Activated CD4-positive, alpha-beta T cell treated with anti-CD3 and anti-CD28 coated beads, Interleukin-2, amount 50 U/mL, for 24 hours (primary cell): ENCODE data around the gene LILRA6.
"Not testable (repeated sequence)": the region's sequence is repeated elsewhere in the genome, so short reads cannot be mapped to it uniquely, and the experiment has no call there.

Experiments used
- DNase-seq, 2 donors: peaks; one replicate each; pipeline ENCODE4 v3.0.0-alpha.2; 2020; ENCODE audit warnings: low read depth in 1 of 2, low spot score in 1 of 2

Gene LILRA6

DNA sequence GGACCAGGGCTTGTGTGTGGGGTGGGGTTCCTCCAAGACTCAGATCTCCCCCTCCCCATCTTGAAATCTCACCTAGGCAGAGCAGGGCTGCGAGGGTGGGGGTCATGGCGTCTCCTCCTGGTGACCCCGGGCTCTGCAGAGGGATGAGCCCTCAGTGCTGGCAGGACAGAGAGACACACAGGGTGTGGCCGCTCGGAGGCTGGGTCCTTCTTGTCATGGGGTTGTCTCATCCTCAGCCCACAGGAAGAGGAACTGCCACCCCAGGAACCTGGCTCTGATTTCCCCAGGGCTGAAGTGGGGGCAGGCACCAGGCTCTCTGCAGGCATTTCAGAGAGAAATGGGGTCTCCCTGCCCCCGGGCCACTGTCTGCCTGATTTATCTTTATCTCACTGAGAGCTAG lies at the start of gene LILRA6:
TSS of gene LILRA6 (minus strand) at position 145 of the 400 bp plus-strand sequence.
- not testable (repeated sequence) for DNase-seq

DNA sequence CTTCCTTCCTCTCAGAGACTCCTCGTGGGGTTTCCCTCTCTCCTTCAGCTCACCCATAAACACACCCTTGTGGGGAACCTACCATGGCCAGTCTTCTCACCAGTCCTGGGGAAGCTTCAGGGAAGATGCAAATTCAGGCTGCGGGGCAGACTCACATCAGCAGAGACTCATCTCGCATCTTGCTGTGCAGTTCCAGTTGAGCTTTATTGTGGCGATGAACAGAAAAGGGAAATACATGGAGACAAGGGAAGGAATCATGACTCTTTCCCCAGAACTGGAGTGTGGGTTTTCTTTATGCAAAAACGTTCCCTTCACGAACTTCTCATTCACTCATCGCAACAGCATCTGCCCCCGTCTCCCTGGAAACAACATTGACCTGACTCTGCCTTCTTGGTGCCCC lies 46.6 kb upstream of the LILRA6 start:
- not testable (repeated sequence) for DNase-seq

DNA sequence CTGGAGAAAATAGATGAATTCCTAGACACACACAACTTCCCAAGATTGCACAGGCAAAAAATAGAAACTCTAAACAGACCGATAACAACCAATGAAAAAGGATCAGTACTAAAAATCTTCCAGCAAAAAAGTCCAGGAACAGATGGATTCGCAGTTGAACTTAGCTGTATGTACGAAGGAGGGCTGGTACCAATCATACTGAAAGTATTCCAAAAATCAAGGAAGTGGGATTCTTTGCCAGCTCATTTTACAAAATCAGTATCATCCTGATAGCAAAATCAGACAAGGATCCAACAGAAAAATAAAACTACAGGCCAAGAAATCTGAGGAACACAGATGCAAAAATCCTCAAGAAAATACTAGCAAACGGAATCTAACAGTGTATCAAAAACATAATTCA lies 44.9 kb upstream of the LILRA6 start:
- no peak for DNase-seq

DNA sequence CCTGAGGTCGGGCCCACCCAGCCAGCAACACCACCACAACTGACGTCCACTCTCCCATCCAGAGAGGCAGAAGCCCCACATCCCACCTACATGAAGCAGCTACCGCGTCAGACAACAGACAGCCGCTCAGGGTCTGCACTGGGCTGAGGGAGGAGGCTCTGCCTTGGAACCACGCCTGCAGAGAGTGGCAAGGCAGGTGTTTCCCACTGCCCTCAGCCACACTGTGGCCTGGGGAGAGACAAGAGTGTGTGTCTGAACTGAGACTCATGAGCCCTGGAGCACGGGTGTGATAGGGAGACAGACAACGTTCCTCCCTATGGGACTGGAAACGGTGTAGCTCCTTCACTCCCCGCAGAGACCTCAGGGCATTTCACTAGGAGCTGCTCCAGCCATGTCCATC lies 43.7 kb upstream of the LILRA6 start:
- DNase-seq: not testable (repeated sequence)

DNA sequence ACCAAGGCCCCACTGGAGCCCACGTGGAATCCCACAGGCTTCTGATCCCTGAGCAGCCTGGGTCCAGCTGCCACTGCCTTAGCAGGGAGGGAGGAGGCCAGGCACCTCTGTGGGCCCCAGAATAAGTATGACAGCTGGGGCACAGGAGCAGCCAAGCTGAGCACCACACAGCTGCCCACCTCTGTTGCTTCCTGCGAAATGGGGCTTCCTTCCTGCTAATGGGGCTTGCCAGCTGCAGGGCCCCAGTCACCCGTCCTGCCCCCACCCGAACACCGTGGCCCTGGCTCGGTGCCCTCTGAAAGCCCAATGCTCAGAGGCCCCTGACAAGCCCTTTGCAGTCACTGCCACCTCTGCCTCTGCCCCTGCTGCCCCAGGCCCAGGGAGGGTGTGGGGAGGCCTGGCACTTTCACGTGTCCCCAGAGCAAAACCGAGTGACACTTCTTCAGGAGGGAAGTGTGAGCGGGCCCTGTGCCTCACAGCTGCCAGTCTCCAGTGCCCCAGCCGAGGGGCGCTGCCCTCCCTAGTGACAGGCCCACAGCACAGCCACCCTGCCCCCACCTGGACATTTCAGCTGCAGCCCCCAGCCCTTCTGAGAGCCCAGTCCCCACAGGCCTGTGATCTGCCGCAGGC lies 43.0 kb upstream of the LILRA6 start:
- not testable (repeated sequence) for DNase-seq

DNA sequence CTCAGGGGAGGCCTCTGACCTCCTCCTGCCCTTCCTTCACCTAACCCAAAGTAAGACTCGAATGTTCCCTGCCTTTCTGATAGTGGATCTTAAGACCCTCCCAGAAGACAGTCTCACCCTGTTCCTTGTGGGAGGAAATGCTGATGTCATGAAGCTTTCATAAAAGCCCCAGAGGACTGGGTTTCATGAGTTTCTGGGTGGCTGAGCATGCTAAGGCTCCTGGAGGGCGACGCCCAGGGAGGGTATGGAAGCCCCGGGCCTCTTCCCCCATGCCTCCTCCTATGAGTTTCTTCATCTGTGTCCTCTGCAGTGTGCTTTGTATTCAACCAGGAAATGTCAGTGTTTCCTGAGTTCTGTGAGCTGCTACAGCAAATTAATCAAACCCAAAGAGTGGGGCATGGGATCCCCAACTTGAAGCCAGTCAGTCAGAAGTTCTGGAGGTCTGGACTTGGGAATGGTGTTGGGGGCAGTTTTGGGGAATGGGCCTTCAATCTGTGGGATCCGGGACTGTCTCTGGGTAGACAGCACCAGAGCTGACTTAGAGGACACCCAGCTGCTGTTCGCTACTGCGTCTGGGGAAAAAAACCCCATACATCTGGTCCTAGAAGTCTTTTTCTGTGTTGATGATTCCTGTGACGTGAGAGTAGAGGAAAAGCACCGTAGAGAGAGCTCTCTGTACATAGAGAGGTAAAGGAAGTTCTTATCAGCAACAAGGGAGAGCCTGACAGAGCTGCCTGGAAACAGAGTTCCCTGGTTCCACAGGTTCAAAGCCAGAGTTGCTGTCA lies 40.3 kb upstream of the LILRA6 start:
- DNase-seq: no peak

DNA sequence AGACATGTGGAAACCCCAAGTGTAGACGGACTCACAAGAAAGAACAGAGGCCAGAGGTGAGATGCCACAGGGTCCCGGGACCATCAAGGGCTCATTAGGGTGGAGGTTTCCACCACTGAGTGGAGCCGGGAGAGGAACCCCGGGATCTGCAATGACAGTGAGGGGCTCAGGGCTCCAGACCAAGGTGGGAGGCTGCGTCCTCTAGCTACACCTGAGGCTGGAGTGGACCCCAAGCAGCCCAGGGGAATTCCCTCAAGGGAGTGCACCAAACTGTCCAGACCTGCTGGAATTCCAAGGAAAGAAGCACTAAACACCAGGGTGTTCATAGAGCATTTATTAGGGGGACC lies 39.1 kb upstream of the LILRA6 start:
- not testable (repeated sequence) for DNase-seq

DNA sequence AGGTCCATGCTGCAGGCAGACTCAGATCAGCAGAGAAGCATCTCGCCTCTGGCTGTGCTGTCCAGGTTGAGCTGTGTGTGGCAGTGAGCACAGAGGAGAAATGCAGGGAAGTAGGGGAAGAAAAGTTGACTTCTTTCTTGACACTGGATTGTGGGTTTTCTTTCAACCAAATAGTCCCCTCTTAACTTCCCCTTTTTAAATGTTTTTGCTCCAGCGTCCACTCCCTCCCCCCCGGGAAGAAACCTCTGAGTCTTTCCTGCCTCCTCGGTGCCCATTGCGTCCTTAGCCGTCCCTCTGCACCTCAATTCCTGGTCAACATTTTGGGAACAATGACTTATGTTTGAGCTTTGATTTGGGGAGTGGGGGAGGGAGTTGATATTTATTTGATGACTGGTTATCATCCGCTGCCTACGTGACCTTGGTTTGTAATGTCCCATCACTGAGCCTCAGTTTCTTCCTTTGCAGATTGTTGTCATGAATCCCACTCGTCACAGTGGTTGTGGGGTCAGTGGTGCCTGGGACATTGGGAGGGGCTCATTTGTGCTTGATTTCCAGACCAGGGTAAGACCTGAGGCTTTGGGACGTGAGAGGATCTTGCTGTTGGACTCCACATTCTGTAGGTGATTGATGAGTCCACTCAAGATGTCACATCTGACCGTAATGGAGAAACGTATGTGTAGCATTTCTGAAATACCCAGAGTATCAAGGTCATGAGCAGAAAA lies 38.6 kb upstream of the LILRA6 start, which contains the start of gene LILRB2:
TSS of gene LILRB2 (minus strand) at position 104 of the 722 bp plus-strand sequence. CDS start 614 bp downstream, outside the sequence.
- DNase-seq: no peak

DNA sequence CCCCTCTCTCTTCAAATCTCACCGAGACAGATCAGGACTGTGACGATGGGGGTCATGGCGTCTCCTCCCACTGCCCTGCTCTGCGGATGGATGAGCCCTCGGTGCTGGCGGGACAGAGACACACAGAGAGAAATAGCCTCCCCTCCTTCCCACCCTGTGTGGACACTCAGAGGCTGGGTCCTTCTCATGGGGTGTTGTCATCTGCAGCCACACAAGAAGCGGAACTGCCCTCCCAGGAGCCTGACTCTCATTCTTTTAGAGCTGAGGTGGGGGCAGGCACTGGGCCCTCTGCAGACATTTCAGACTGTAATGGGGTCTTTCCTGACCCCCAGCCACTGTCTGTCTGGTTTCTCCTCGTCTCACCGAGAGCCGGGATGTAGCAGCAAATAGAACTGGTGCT lies 37.9 kb upstream of the LILRA6 start:
- not testable (repeated sequence) for DNase-seq

DNA sequence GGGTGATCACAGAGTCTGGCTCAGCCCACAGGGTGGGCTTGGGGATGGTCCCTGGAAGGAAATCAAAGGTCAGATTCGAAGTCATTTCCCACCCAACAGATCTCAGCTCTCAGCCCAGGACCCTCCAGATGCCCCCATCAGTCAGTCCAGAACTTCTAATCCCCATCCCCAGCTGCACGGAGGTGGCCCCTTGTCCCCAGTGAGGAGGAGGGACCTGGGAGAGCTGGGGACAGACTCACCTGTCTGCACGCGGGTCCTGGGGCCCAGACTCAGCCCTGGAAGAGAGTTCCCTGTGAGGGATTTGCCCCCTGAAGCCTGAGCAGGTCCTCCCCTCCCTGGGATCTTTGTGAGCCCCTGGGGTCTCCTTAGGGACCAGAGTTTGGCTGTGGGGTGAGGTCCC lies 37.4 kb upstream of the LILRA6 start:
- not testable (repeated sequence) for DNase-seq

DNA sequence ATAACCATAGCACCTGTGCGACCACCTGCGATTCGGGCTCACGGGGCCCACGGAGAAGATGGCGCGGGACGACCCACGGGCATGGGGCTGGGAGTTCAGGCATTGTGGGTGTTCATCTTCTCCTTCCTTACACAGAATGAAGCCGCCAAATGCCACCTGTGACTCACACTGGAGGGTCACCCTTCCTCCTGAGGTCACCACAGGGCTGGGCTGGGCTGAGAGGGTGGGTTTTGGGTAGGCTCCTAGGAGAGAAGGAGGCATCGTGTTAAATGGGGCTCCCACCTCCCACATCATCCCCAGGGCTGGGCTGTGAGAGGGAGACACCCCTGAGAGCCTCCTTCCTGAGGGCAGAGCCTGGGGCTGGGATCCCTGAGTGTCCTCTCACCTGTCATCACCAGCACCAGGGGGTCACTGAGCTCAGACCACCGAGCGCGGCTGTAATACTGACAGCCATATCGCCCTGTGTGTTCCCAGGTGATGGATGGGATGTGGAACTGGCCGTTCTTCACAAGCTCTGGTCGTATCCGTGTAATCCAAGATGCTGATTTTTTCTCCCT lies 36.9 kb upstream of the LILRA6 start:
- no peak for DNase-seq

DNA sequence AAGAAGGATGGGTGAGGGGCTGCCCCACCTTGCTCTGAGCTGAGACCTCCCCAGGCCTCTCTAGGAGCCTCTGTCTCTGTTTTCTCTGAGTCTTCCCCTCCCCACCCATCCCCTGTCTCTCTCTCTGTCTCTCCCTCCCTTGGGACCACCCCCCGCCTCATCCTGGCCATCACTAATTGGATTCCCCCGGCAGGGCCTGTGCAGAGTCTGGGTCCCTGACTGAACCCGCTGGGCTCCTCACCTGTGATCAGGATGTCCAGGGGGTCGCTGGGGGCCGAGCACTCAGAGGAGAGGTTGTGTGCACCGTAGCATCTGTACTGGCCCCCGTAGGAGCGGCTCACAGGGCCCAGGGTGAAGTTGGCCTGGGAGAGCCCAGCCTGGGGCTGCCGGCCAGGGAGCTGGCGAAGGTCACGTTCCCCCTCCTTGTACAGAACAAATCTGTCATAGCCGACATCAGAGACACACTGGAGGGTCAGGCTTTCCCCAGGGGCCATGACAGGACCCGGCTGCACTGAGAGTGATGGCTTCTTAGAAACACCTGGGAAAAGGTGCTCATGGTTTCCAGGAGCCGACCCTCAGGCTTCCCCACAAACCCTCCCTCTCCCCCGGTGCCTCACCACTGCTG lies 36.1 kb upstream of the LILRA6 start:
- DNase-seq: not testable (repeated sequence)

DNA sequence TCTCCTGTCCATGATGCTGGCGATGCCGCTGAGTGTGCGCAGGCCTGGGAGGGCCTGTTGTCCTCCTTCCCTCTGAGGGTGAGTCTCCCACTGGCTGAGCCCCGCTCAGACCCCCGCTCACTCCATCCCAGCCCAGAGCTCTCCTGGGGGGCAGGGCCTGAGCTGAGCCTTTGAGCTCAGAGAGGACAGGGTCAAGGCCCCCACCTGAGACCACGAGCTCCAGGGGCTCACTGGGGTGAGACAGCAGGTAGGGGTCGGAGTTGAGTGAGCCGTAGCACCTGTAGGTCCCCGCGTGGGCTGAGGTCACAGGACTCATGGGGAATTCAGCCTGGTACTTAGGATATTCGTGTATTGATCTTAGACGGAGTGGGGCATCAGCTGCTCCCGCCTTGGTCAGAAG lies 35.5 kb upstream of the LILRA6 start:
- not testable (repeated sequence) for DNase-seq

DNA sequence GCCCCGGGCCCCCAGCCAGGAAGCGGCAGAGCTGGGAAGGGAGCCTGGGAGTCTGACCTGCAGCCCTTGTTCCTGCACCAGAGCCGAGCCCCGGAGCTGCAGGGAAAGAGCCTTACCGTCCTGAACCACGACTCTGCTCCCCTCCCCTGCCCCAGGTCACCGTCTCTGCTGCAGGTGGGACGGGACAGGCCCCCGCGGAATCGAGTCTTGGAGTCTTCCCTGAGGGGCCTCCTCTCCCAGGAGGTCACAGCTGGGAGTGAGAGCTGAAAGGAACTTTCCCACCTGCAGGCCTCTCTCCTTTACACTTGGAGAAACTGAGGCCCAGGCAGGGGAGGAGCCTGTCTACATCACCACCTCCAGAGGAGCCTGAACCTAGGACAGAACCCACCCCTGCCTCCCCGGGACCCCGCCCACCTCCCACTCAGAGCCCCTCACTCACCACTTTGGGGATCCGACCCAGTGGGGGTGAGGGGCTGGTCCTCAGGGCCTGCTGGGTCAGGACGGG lies 34.6 kb upstream of the LILRA6 start:
- not testable (repeated sequence) for DNase-seq

DNA sequence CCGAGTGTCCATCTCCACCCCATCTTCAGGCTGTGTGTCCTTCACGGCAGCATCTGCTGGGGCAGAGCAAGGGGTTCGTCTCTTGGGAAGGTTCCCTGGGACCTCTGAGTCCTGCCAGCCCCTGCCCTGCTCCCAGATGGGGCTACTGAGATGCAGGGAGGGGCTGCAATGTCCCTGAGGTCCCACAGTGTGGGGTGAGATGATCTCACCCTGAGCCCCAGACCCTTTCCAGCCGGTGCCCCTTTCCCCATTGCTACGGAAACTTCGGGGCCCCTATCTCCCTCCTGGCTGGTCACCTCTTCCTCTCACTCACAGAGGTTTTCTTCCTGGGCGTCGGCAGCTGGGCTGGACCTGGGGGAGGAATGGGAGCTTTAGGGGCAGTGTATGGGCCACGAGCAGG lies 33.4 kb upstream of the LILRA6 start:
- no peak for DNase-seq

DNA sequence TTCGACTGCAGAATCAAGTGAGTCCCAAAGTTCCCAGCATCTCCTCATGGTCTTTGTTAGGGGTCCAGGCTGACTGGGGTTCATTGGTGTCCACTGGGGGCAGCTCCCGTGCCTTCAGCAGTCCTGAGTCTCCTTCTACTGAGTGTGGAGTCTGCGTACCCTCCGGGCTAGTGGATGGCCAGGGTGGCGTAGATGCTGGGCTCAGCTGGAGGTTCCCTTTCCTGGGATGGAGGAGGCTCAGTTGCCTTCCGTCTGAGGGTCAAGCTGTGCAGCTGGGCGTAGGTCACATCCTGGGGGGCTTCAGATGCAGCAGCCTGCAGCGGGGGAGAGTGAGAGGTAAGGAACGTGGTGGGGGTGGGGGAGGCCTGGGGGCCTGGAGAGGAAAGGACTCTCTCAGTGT lies 31.9 kb upstream of the LILRA6 start:
- not testable (repeated sequence) for DNase-seq

DNA sequence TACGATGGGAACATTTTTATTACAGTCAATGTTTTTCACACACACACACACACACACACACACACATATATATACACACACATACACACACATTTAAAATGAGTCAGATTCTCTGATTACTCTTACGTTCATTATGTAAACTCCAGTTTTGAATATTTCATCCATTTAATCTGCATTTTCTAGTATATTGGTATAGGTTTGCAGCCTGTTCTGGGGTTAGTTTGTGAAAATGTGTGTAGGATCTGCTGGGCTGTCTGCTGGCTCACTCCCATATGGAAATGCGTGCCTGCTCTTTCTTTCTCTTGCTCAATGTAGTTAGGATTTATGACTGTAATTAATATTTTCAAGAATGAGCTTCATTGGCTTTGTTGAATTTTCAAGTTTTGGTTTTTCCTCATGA lies 31.2 kb upstream of the LILRA6 start:
- no peak for DNase-seq

DNA sequence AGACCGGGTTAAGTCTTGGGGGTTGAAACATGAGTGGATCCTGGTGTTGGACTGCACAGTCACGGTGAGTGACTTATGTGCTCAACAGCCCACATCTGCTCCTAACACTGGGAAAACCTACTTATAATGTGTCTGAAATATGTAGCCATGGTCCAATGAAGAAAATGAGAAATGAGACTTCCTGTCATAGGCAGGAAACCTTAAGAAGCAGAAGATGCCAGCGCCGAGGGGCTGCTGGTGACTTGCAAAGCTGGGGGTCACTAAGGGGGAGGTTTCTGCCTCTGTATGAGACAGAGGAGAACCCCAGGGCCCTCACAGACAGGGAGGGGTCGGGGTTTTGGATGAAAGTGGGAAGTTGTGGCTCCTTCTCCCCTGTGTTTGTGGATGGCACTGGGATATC lies 29.6 kb upstream of the LILRA6 start:
- not testable (repeated sequence) for DNase-seq

DNA sequence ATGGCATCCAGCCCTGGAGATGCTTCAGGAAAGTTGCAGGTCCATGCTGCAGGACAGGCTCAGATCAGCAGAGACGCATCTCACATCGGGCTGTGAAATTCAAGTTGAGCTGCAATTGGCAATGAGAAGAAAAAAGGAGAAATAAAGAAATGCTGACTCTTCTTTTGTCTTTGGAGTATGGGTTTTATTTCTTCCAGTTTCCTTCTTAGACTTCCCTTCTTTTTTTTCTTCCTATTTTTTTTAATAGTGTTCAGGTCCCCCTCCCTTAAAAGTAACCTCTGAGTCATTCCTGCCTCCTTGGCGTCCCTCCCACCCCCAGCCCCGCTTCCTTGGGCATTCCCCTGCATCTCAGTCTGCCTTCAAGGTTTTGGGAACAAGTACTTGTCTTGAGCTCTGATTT lies 29.0 kb upstream of the LILRA6 start:
- not testable (repeated sequence) for DNase-seq

DNA sequence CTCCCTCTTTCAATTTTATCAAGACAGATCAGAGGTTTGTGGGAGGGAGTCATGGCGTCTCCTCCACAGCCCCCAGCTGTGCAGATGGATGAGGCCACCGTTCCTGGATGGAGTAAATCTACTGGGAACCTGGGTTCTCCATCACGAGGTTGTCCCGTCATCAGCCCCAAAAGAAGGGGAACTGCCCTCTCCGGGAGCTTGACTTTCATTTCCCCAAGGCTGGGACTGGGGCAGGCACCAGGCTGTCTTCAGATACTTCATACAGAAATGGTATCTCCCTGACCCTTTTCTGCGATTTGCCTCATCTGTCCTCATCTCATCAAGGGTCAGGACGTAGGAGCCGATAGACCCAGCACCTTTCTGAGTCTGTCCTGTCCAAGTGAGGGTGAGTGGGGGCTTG lies 28.5 kb upstream of the LILRA6 start:
- no peak for DNase-seq

DNA sequence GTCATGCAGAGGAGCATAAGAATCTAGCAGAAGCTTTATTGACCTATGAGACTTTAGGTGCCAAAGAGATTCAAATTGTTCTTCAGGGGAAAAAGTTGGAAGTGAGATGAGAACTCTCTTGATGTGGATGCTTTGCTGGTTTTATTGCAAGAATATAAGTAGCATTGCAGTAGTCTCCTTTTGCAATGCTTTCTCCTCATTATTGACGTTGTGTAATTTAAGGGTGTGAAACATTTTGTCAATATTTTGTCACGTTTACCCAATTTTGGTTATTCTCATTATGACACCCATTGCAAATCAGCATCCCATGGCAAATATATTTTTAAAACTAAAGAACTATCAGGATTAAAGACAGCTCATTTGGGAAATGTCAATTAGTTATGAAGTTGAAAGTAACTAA lies 26.3 kb upstream of the LILRA6 start:
- no peak for DNase-seq
